OCI-LY3 (cell line): ENCODE data around the gene ANKRD11.

Source experiments
- CTCF ChIP-seq: fragments of 200-600, 300-600 bp; sonication (generic); IDR thresholded peaks from 2 replicates; pipeline ENCODE4 v1.5.1; 2014; ENCODE audit warnings: antibody characterized with exemption, low read length, low read depth
- EZH2phosphoT487 ChIP-seq: fragments of 200-600 bp; shearing (Covaris generic); IDR thresholded peaks from 2 replicates; pipeline ENCODE4 v1.6.1; 2018; ENCODE audit warnings: antibody characterized with exemption, mixed run types, low read depth

DNA sequence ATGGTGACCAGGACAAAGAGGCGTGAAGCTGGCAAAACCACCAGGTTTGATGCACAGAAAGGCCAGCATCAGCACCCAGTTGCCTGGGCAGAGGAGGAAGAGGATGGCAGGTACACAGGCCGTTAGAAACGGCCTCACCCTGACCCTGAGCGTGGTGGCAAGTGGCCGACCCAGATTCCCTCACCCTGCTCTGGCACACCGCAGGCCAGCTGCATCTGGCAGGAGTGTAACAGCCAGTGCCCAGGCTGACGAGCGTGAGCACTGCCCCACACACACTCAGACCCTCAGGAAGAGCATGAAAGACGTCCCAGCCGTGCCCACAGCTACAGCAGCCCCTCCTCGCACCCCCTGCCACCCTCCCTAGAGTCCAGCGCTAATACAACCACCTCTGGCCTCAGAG, 82.0 kb downstream of the ANKRD11 start:
- TF ChIP-seq CTCF (no peak), EZH2phosphoT487 (no peak)
